GM12892 (cell line): ENCODE results near the gene PHACTR3.

Experiments used
- POLR2A ChIP-seq: IDR thresholded peaks from 2 replicates; pipeline ENCODE4 v1.6.1; 2011; ENCODE audit warnings: low read depth, low read length, control low read depth
- POLR2AphosphoS5 ChIP-seq: IDR thresholded peaks from 2 replicates; pipeline ENCODE4 v1.6.1; 2011; ENCODE audit warnings: low read depth, low read length, control low read depth
- TAF1 ChIP-seq: IDR thresholded peaks from 2 replicates; pipeline ENCODE4 v1.6.1; 2011; ENCODE audit warnings: low read depth, mild to moderate bottlenecking, control low read depth, low read length, borderline replicate concordance

DNA sequence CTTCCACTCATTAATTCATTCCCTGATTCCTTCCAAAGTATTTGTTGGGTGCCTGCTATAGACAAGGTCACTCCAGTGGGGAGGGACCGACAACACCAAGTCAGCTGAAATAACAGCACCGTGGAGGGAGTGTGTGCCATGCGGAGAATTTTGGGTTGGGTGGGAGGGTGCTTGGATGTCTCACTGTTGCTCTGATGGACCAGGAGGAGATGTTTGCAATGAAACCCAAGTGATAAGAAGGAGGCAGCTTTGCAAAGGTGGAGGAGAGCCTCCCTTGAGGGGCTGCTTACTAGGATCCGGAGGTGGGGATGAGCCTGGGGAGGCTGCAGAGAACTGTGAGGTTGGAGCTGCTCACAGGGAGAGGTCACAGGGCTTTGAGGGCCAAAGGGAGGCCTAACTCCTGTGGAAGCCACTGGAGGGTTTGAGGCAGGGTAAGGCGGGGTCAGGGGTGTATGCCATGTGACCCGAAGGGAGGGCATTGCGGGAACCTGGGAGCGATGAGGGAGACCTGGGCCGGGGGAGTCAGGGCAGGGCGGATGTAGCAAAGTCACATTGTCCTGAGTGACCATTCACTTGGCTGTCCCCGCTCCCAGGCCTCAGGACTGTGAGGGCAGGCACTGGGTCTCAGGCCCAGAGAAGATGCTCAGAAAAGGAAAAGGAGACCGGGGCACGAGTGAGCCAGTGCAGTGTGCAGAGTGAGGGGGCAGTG, 124.5 kb downstream of the PHACTR3 start:
- no peak for TF ChIP-seq POLR2A
- TF ChIP-seq TAF1 = no peak
- TF ChIP-seq POLR2AphosphoS5 = no peak
